ENCODE measurements around the gene MEIOC.
"Not testable (repeated sequence)": the region's sequence is repeated elsewhere in the genome, so short reads cannot be mapped to it uniquely, and the experiment has no call there.

The MEIOC gene

GRCh38 chr17:44647736-44648135 is 8.5 kb upstream of the MEIOC start:
- no peak for DNase-seq (ENCODE audit: low spot score)

DNA sequence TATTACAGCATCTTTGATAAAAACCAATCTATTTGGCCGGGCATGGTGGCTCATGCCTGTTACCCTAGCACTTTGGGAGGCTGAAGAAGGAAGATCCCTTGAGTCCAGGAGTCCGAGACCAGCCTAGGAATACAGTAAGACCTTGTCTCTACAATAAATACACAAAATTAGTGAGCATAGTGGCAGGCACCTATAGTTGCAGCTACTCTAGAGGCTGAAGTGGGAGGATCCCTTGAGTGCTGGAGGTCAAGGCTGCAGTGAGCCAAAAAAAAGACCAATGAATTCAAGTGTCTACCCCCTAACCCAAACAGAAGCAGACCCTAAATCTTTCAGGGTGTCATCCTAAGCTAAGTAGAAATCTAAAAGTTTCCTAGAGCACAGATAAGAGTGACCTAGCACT is 7.3 kb upstream of the MEIOC start:
- DNase-seq (ENCODE audit: low spot score) = no peak

DNA sequence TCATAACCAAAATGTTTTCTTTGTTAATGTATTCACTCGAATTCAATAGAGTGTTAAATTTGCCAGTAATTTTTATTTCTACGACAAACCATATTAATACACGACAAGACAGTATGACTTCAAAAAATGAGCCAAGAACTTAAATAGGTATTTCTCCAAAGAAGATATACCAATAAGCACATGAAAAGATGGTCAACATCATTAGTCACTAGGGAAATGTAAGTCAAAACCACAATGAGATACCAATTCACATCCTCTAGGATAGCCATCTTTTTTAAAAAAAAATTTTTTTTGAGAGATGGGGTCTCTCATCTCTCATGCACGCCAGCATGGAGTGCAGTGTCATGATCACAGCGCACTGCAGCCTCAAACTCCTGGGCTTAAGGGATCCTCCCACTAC is 5.0 kb upstream of the MEIOC start:
- DNase-seq (ENCODE audit: low spot score) = no peak

DNA sequence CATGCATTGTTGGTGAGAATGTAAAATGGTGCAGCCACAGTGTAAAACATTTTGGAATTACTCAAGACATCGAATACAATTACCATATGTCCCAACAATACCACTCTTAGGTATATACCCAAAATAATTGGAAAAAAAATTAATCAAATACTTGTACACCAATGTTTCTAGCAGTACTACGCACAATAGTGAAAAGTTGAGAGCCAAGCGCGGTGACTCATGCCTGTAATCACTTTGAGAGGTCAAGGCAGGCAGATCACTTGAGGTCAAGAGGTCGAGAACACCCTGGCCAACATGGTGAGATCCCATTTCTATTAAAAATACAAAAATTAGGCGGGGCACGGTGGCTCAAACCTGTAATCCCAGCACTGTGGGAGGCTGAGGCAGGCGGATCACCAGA is 3.5 kb upstream of the MEIOC start:
- no peak for DNase-seq (ENCODE audit: low spot score)

- DNase-seq (ENCODE audit: low spot score) = no peak
Observed at GRCh38 chr17:44653384-44653783, 2.9 kb upstream of the MEIOC start.

DNA sequence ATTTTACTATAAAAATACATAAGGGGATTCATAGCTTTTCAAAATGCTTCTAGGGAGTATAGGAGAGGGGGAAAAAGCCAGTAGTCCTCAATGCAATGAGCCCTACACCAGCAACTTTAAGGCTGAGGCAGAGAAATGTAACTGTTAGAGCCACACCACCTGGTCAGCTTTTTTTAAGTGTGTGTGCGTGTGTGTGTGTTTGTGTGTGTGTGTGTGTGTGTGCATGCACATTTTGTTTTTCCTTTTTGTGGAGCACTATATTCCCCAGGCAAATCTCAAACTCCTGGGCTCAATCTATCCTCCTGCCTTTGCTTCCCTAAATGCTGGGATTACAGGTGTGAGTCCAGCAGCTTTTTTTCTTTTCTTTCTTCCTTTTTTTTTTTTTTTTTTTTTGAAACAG is 2.3 kb upstream of the MEIOC start:
- DNase-seq (ENCODE audit: low spot score) = no peak

DNA sequence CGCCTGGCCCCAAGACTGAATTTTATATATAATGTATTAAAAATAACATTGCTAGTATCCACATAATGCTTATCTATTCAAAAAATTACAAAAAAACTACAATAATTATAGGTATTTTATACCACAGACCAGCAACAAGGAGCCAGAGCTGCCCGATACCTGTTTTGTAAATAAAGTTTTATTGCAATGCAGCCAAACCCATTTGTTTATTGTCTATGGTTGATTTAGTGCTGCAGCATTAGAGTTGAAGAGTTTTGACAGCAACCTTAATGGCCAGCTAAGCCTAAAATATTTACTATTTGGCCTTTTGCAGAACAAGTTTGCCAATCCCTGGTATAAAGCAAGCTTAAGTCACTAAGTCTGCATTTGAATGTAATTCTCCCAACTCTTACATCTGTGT is 5.6 kb downstream of the MEIOC start:
- no peak for DNase-seq (ENCODE audit: low spot score)

DNA sequence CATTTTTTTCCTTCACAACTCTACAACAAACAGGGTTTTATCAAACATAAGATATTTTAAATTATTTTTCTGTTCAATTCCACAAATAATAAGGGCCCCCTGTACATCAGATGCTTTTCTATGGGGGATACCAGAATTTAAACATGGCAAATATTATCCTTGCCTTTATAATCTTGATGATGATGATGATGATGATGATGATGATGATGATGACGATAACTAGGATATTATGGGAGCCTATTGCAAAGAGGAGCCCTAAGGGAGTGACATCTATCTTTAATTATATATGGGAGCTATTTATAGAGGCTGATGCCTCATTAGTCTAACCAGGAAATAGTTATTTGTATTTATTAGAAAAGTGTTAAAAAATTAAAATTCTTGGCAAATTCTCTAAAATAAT is 6.8 kb downstream of the MEIOC start:
- DNase-seq (ENCODE audit: low spot score) = no peak

DNA sequence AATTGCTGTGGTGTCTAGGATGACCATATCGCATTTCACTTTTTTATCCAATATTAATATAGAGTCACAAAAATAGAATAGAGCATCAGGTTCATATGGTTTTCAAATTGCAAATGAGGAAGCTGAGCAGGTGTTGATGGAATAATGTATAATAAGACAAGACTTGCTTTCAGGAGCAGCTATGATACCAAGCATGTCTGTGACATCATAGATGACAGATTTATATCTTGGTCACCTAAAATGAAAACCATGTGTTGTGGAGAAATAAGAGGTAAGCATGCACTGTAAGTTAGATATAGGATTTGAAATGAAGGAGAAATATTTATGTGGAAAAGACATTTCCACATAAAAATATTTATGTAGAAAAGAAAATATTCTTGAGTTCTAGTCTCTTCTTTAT is 8.6 kb downstream of the MEIOC start:
- DNase-seq (ENCODE audit: low spot score) = no peak

DNA sequence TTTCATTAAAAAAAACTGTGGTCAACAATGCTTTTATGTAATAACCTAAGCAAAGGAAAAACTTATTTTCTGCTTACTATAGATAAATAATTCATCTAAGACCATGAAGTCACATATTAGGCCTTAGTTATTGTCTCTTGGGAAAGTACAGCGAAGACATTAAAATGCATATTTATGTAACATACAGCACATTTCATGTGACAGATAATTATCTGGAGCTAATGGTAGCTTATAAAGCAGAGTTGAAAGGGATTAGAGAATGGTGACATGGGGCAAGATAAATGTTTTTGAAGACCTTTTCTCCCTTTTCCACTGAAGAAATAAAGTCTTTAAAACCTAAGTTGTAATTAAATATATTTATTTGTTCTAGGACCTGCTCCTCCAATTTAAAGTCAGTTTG is 9.7 kb downstream of the MEIOC start:
- DNase-seq (ENCODE audit: low spot score) = no peak

GRCh38 chr17:44672479-44673093 is 16.3 kb downstream of the MEIOC start:
- DNase-seq (ENCODE audit: low spot score) = no peak

GRCh38 chr17:44673893-44674292 is 17.6 kb downstream of the MEIOC start:
- no peak for DNase-seq (ENCODE audit: low spot score)

- no peak for DNase-seq (ENCODE audit: low spot score)
Observed at GRCh38 chr17:44677136-44677535, 20.9 kb downstream of the MEIOC start.

- not testable (repeated sequence) for DNase-seq (ENCODE audit: low spot score)
Observed at GRCh38 chr17:44683303-44683702, 27.0 kb downstream of the MEIOC start.

GRCh38 chr17:44687756-44688155 is 31.5 kb downstream of the MEIOC start:
- DNase-seq (ENCODE audit: low spot score) = no peak

DNA sequence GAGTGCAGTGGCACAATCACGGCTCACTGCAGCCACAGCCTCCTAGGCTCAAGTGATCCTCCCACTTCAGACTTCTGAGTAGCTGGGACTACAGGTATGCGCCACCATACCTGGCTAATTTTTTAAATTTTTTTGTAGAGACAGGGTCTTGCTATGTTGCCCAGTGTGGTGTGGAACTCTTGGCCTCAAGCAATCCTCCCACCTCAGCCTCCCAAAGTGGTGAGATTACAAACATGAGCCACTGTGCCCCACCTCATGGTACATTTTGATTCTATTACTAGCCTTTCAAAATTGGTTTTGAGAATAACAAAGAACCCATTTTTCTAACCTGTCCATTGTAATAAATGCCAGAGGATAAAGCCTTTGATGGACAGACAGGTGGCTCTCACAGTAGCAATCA is 31.9 kb downstream of the MEIOC start:
- DNase-seq (ENCODE audit: low spot score) = no peak

- no peak for DNase-seq (ENCODE audit: low spot score)
Observed at GRCh38 chr17:44688675-44689476, 32.6 kb downstream of the MEIOC start.

DNA sequence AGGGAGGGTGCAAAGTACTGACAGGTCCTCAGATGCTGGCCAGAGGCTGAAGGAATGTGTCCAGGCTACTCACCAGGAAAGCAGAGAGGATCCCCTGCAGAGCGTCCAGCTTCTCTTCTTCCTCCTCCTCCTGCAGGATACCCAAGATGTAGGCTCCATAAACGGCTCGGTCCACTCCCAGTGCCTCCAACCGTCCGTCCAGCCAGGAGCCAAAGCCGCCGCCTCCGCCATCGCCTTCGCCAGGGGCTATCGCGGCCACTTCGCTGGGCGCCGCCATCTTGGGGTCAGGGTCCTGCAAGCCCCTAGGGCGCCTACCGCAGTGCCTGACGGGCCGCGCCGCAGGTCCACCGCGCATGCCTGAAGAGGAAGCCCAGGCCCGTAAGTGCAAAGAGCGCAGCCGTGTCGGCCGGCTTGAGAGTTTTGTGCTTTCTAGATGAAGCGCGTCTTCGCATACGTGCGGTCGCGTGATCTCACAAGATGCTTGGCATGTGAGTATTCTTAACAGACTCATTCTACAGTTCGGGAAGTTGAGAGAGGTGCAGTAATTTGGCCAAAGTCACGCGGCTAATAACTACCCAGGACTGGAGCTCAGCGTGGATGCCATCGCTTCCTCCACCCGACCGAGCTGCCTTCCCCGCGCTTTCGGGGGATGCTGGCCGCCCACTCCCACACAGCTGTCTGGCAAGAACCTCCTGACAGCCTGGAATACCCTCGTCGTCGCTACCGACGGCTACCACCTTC is 33.4 kb downstream of the MEIOC start, which contains the start of gene CCDC43:
Gene CCDC43 (minus strand): TSS at position 300 of the 741 bp plus-strand sequence. CDS start 23 bp downstream, at position 277.
- DNase-seq (ENCODE audit: low spot score) = peak; percentile 93

- peak; percentile 9 for DNase-seq (ENCODE audit: low spot score)
Observed at GRCh38 chr17:44690746-44691306, 34.6 kb downstream of the MEIOC start.

DNA sequence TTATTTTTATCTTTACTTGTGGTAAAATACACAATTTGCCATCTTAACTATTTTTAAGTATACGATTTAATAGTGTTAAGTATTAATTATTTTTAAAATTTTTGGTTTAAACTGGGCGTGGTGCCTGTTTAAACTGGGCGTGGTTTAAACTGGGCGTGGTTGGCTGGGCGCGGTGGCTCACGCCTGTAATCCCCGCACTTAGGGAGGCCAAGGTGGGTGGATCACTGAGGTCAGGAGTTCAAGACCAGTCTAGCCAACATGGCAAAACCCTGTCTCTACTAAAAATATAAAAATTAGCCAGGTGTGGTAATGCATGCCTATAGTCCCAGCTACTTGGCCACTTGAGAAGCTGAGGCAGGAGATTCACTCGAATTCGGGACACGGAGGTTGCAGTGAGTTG is 37.3 kb downstream of the MEIOC start:
- no peak for DNase-seq (ENCODE audit: low spot score)

DNA sequence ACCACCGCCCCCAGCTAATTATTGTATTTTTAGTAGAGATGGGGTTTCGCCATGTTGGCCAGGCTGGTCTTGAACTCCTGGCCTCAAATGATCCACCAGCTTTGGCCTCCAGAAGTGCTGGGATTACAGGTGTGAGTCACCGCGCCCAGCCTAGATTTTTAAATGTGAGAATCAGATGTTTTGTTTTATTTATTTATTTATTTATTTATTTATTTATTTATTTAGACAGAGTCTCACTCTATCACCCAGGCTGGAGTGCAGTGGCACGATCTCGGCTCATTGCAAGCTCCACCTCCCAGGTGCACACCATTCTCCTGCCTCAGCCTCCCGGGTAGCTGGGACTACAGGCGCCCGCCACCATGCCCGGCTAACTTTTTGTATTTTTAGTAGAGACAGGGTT is 44.0 kb downstream of the MEIOC start:
- DNase-seq (ENCODE audit: low spot score) = not testable (repeated sequence)

DNA sequence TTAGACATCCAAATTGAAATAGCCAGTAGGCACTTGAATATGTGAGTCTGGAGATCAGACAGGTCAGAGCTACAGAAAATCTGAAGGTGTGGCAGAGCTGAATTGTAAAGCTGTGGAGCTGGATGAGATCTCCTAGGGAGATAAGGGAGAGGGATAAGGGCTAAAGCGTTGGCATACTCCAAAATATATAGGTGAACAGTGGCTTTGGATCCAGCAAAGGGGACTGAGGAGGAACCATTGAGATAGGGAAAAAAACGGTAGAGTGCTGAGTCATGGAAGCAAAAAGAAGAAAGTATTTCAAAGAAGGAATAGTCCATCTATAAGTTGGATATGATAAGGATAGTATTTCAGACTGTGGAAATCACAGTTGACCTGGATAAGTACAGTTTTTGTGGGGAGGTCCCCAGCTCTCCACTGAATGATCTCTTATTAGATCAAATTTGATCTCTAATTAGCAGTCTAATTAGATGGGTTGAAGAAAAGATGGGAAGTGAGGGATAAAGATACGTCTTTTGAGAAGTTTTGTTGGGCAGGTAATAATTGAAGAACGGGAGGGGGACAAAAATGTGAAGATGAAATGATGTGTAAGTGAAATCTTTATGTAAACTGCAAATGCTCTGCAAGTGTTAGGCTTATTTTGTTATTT is 51.6 kb downstream of the MEIOC start:
- no peak for DNase-seq (ENCODE audit: low spot score)
